ENCODE measurements around the gene ATP2B1. TPM values are rescaled to one million over a fixed set of nuclear protein-coding genes. Genes with fewer than 3 reads are reported as not detected.

Gene ATP2B1
- total RNA-seq, 1 experiment from 2014 or later: 48.5 TPM

DNA sequence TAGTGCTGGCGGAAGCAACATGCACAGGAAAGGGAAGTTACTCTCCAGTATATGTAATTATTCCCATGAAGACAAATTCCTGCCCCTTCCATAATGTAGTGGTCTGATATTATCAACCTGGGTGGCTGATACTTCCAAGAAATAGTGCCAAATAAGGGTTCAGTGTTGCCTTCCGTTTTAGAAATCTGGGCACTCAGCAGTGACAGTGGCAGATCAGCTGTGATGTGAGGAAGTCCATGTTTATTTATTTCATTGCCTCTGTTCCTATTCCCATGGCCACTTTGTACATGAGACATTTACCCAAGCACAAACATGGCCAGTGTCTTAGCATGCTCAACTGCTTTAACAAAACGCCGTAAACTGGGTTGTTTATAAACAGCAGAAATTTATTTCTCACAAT is 162.5 kb downstream of the ATP2B1 start:
- no peak overlapping the region for H3K9ac ChIP-seq (ENCODE audit: low read length)
- no peaks in the 10 kb centered on the region for H3F3A ChIP-seq (ENCODE audit: low read length, unreplicated experiment)
- intact Hi-C loops (cut with micrococcal nuclease): no loop called here
- peaks cover 6% of the 10 kb centered on the region for H3K4me1 ChIP-seq (ENCODE audit: insufficient read depth, low read length)
- H3K79me2 ChIP-seq (ENCODE audit: low read length): no peaks in the 10 kb centered on the region
- no peak overlapping the region for H3K4me3 ChIP-seq (ENCODE audit: low read length)
- ChIA-PET CTCF (no interaction called here), POLR2A (ENCODE audit: unreplicated experiment) (no interaction called here)
- no peak for ATAC-seq
- H3K9me2 ChIP-seq (replicated peaks; ENCODE audit: low read length): no peaks in the 10 kb centered on the region
- no peaks in the 10 kb centered on the region for H3K27me3 ChIP-seq (ENCODE audit: low read length)
- H2AFZ ChIP-seq (ENCODE audit: low read length): no peak overlapping the region
- H3K4me2 ChIP-seq (ENCODE audit: low read length): no peak overlapping the region
- H4K20me1 ChIP-seq (ENCODE audit: low read length): no peaks in the 10 kb centered on the region
- H3K36me3 ChIP-seq (ENCODE audit: low read depth, low read length): no peaks in the 10 kb centered on the region
- no peaks in the 10 kb centered on the region for H3K9me3 ChIP-seq (ENCODE audit: low read length)
- H3K27ac ChIP-seq (ENCODE audit: low read length): no peak overlapping the region
- no TSS peak for BruUV-seq (replicated peaks)
- no peak for DNase-seq
- no peak for TF ChIP-seq EZH2phosphoT487 (IDR thresholded peaks at IDR 0.05; ENCODE audit: borderline replicate concordance, low read length)
- TF ChIP-seq, protein P1, sequence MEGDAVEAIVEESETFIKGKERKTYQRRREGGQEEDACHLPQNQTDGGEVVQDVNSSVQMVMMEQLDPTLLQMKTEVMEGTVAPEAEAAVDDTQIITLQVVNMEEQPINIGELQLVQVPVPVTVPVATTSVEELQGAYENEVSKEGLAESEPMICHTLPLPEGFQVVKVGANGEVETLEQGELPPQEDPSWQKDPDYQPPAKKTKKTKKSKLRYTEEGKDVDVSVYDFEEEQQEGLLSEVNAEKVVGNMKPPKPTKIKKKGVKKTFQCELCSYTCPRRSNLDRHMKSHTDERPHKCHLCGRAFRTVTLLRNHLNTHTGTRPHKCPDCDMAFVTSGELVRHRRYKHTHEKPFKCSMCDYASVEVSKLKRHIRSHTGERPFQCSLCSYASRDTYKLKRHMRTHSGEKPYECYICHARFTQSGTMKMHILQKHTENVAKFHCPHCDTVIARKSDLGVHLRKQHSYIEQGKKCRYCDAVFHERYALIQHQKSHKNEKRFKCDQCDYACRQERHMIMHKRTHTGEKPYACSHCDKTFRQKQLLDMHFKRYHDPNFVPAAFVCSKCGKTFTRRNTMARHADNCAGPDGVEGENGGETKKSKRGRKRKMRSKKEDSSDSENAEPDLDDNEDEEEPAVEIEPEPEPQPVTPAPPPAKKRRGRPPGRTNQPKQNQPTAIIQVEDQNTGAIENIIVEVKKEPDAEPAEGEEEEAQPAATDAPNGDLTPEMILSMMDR (conservative IDR thresholded peaks at IDR 0.05; ENCODE audit: low read depth, low read length): no peak
- TF ChIP-seq EZH2 (IDR thresholded peaks at IDR 0.05; ENCODE audit: low read length, unreplicated experiment): no peak

DNA sequence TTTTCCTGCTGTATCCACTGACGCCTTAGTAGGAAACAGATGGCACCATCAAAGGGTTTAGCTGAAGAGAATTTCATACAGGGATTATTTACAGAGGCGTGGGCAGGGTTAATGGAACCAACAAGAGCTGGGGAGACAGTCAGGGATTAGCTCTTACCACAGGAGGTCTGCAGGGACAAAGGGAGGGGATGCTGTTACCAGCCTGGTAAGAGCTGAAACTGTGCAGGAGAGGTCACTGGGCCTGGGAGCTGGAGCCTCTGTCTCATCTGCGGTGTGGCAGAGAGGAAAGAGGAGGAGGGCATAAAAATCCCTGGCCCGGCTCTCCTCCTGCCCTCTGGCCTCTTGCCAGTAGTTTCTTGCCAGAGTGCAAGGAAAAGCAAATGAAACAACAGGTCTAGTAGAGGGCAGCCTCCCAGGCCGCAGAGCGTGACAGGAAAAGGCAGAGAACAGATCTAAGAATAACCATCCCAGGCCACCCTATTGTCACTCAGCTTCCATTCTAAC is 163.9 kb downstream of the ATP2B1 start:
- ATAC-seq (no peak), DNase-seq (no peak)
- no peaks in the 10 kb centered on the region for H3K9me2 ChIP-seq (replicated peaks; ENCODE audit: low read length)
- H3K79me2 ChIP-seq (ENCODE audit: low read length): no peaks in the 10 kb centered on the region
- H3K9ac ChIP-seq (ENCODE audit: low read length): no peak overlapping the region
- no peak overlapping the region for H3K27ac ChIP-seq (ENCODE audit: low read length)
- CTCF ChIA-PET: no interaction called here
- no peak overlapping the region for H3K4me2 ChIP-seq (ENCODE audit: low read length)
- BruUV-seq (replicated peaks): no TSS peak
- H4K20me1 ChIP-seq (ENCODE audit: low read length): no peaks in the 10 kb centered on the region
- H2AFZ ChIP-seq (ENCODE audit: low read length): no peak overlapping the region
- H3K36me3 ChIP-seq (ENCODE audit: low read depth, low read length): no peaks in the 10 kb centered on the region
- H3K9me3 ChIP-seq (ENCODE audit: low read length): no peaks in the 10 kb centered on the region
- TF ChIP-seq EZH2phosphoT487 (IDR thresholded peaks at IDR 0.05; ENCODE audit: borderline replicate concordance, low read length) (no peak), EZH2 (IDR thresholded peaks at IDR 0.05; ENCODE audit: low read length, unreplicated experiment) (no peak)
- TF ChIP-seq, protein P1 (conservative IDR thresholded peaks at IDR 0.05; ENCODE audit: low read depth, low read length): no peak
- no peaks in the 10 kb centered on the region for H3F3A ChIP-seq (ENCODE audit: low read length, unreplicated experiment)
- POLR2A ChIA-PET (ENCODE audit: unreplicated experiment): interaction anchor here (0.5 kb wide), 1 partner anchor 155 kb away, joined by 5 read pairs; no protein-coding TSS in a partner anchor
- intact Hi-C loops (cut with micrococcal nuclease): loop anchor here (5.0 kb wide), 4 partner anchors 708 to 1398 kb away; no protein-coding TSS in a partner anchor
- peaks cover 6% of the 10 kb centered on the region for H3K4me1 ChIP-seq (ENCODE audit: insufficient read depth, low read length)
- H3K27me3 ChIP-seq (ENCODE audit: low read length): no peaks in the 10 kb centered on the region
- H3K4me3 ChIP-seq (ENCODE audit: low read length): no peak overlapping the region

DNA sequence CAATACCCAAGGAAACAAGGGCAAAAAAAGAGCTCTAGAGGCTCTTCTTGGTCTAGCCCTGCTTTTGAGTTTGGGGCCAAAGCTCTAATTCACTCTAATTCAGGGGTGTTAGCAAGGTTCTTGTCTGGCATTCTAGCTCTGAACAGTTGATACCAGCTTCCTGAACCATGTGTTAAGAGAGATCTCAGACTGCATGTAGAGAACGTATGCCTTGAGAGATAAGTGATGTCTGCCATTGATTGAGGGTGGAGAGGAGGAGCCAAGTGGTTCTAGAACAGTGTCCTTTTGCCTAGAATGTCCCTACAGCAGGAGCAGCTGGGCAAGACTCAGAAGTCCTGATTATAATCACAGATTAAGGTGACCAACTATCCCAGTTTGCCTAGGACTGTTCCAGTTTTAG is 164.6 kb downstream of the ATP2B1 start:
- BruUV-seq (replicated peaks): no TSS peak
- no peak overlapping the region for H3K9ac ChIP-seq (ENCODE audit: low read length)
- no peaks in the 10 kb centered on the region for H3K36me3 ChIP-seq (ENCODE audit: low read depth, low read length)
- no peaks in the 10 kb centered on the region for H3K79me2 ChIP-seq (ENCODE audit: low read length)
- H3K27ac ChIP-seq (ENCODE audit: low read length): no peak overlapping the region
- intact Hi-C loops (cut with micrococcal nuclease): loop anchor here (5.0 kb wide), 4 partner anchors 708 to 1398 kb away; no protein-coding TSS in a partner anchor
- no peaks in the 10 kb centered on the region for H3K27me3 ChIP-seq (ENCODE audit: low read length)
- H3F3A ChIP-seq (ENCODE audit: low read length, unreplicated experiment): no peaks in the 10 kb centered on the region
- H3K9me3 ChIP-seq (ENCODE audit: low read length): no peaks in the 10 kb centered on the region
- DNase-seq (no peak), ATAC-seq (no peak)
- H4K20me1 ChIP-seq (ENCODE audit: low read length): no peaks in the 10 kb centered on the region
- ChIA-PET POLR2A (ENCODE audit: unreplicated experiment) (no interaction called here), CTCF (no interaction called here)
- H2AFZ ChIP-seq (ENCODE audit: low read length): no peak overlapping the region
- TF ChIP-seq, protein P1 (conservative IDR thresholded peaks at IDR 0.05; ENCODE audit: low read depth, low read length): no peak
- TF ChIP-seq EZH2phosphoT487 (IDR thresholded peaks at IDR 0.05; ENCODE audit: borderline replicate concordance, low read length) (no peak), EZH2 (IDR thresholded peaks at IDR 0.05; ENCODE audit: low read length, unreplicated experiment) (no peak)
- no peak overlapping the region for H3K4me2 ChIP-seq (ENCODE audit: low read length)
- no peaks in the 10 kb centered on the region for H3K9me2 ChIP-seq (replicated peaks; ENCODE audit: low read length)
- H3K4me1 ChIP-seq (ENCODE audit: insufficient read depth, low read length): peaks cover 6% of the 10 kb centered on the region
- no peak overlapping the region for H3K4me3 ChIP-seq (ENCODE audit: low read length)
